Thymus (tissue), 11 donors: Measurements from ENCODE around the gene UNC45B. TPM values are rescaled to one million over a fixed set of nuclear protein-coding genes. Genes with fewer than 3 reads are reported as not detected.

Source experiments
- DNase-seq, 9 donors: peaks; one replicate each; pipeline ENCODE4 v3.0.0-alpha.2; 2013; ENCODE audit warnings: low spot score in 9 of 9, low read depth in 6 of 9, missing footprints in 1 of 9
- H3K27ac ChIP-seq, 2 donors: one replicate each; pipeline ENCODE4 v1.5.1; 2013; ENCODE audit warnings: control low read depth in 1 of 2, low read depth in 1 of 2, low read length in 1 of 2, mild to moderate bottlenecking in 1 of 2, moderate library complexity in 1 of 2
- H3K27me3 ChIP-seq, 2 donors: one replicate each; pipeline ENCODE4 v1.5.1; 2013; ENCODE audit warnings: low read length in 1 of 2; ENCODE audit not compliant: control insufficient read depth in 2 of 2, insufficient read depth in 1 of 2
- H3K36me3 ChIP-seq, 2 donors: one replicate each; pipeline ENCODE4 v1.5.1; 2013; ENCODE audit warnings: low read length in 1 of 2, mild to moderate bottlenecking in 1 of 2, moderate library complexity in 1 of 2; ENCODE audit not compliant: control insufficient read depth in 2 of 2, insufficient read depth in 2 of 2
- H3K4me1 ChIP-seq, 2 donors: one replicate each; pipeline ENCODE4 v1.5.1; 2013; ENCODE audit warnings: low read length in 2 of 2; ENCODE audit not compliant: control insufficient read depth in 2 of 2, insufficient read depth in 2 of 2
- H3K4me3 ChIP-seq, 2 donors: one replicate each; pipeline ENCODE4 v1.5.1; 2013; ENCODE audit warnings: low read length in 2 of 2, control low read depth in 1 of 2, mild to moderate bottlenecking in 1 of 2
- H3K9me3 ChIP-seq, 2 donors: one replicate each; pipeline ENCODE4 v1.5.1; 2013; ENCODE audit warnings: low read length in 1 of 2, mild to moderate bottlenecking in 1 of 2; ENCODE audit not compliant: control insufficient read depth in 2 of 2, insufficient read depth in 1 of 2
- WGBS: extraction: QIAGEN DNeasy Blood & Tissue Kit; methylation state at CpG from one replicate; pipeline ENCODE4 v1.1.7; 2013; 5-methylcytosine and 5-hydroxymethylcytosine counted together
- polyA plus RNA-seq: library from polyadenylated mRNA; stranded (reverse); fragments of 200-250 nt; gene quantifications from one replicate; pipeline ENCODE4 v1.2.3, GENCODE V29; 2013
- total RNA-seq: library from RNA; stranded (reverse); fragments of 120-200 nt; gene quantifications from one replicate; pipeline ENCODE4 v1.2.4, GENCODE V29; 2013
- donor health status: healthy.

UNC45B gene
- total and polyA plus RNA-seq, 2 donors = 0.27 to 0.76 TPM

GRCh38 chr17:35132816-35133550, 14.6 kb upstream of the UNC45B start:
- Histone ChIP-seq H3K27ac (no peak overlapping the region), H3K4me1 (no peaks in the 10 kb centered on the region), H3K36me3 (peaks cover 48 to 71% of the 10 kb centered on the region in 2 donors), H3K9me3 (no peaks in the 10 kb centered on the region), H3K4me3 (no peak overlapping the region), H3K27me3 (no peaks in the 10 kb centered on the region)
- 98% methylated on average over 22 of the region's 22 CpGs for WGBS
- DNase-seq = no peak

DNA sequence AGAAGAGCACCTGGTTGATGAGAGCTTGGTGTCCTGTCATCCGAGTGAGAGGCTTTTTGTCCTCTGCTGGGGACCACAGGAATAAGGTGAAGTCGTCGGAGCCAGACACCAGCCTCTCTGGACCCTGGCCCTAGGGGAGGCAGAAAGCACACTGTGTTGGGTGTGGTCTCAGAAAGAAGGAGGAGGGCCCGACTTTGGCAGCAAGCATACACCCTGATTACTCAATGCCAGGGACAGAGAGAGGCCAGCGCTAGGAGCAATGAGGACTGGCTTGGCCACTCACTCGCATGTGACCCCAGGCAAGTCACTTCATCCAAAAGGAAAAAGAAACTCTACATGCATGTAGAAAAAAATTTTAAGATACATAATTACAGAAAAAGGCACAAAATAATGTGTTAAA, 12.3 kb upstream of the UNC45B start:
- no peak overlapping the region for H3K4me3 ChIP-seq
- WGBS = 96% methylated on average over 6 of the region's 6 CpGs
- no peak for DNase-seq
- no peaks in the 10 kb centered on the region for H3K27me3 ChIP-seq
- H3K27ac ChIP-seq = no peak overlapping the region
- peaks cover 57 to 81% of the 10 kb centered on the region in 2 donors for H3K36me3 ChIP-seq
- no peaks in the 10 kb centered on the region for H3K9me3 ChIP-seq
- no peaks in the 10 kb centered on the region for H3K4me1 ChIP-seq

DNA sequence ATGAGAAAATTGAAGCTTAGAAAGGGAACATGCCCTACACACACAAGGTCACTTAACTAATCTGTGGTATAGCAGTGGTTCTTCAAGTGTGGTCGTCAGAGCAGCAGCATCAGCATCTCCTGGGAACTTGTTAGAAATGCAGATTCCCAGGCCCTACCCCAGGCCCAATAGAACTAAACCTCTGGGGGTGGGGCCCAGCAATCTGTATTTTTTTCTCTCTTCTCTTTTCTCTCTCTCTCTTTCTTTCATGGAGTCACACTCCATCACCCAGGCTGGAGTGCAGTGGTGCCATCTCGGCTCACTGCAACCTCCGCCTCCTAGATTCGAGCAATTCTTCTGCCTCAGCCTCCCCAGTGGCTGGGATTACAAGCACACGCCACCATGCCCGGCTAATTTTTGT, 9.4 kb upstream of the UNC45B start:
- Histone ChIP-seq H3K9me3 (no peaks in the 10 kb centered on the region), H3K4me1 (peaks cover 2 to 7% of the 10 kb centered on the region in 2 donors), H3K27me3 (no peaks in the 10 kb centered on the region), H3K36me3 (peaks cover 33 to 58% of the 10 kb centered on the region in 2 donors), H3K4me3 (no peak overlapping the region), H3K27ac (no peak overlapping the region)
- 98% methylated on average over 6 of the region's 6 CpGs for WGBS
- no peak for DNase-seq

DNA sequence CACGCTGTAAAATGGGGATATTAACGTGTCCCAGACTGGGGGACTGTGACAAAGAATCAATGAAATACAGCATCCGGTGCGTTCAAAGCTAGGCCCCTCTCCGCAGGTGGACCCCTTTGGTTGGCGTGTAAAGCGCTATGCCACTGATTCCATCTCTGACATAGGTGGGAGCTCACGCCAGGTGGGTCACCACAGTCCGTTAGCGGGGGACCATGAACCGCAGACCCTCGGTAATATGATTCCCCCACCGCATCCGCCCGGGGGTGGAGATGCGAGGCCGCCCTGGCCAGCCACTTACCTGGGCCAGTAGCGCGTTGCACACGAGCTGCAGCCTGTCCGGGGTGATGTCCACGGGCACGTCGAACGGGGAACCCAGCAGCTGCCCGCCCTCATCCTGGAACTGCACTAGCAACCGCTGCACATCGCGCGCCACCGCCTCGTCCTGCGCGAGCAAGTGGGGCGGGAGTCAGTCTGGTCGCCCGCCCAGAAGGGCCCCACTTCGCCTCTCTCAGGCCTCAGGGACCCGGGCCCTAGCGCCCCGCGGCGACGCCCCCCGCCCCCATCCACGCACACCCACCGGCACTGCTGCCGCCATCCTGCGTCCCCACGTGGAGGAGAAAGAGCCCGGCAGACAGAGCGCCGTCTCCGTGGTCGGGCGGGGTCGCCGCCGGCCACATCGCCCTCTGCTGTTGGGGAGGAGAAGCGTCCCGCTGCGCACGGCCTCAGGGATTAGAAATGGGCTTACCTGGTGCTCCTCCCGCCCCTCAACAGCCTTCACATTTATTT, 5.7 kb upstream of the UNC45B start, which contains the start of gene NLE1:
NLE1 (minus strand) TSS at position 623 of the 786 bp plus-strand sequence; CDS start at position 595, 28 bp downstream.
- Histone ChIP-seq H3K4me1 (peaks cover 2 to 7% of the 10 kb centered on the region in 2 donors), H3K4me3 (peak within 1 kb of the TSS; percentile 84 to 88), H3K36me3 (peaks cover 15 to 24% of the 10 kb centered on the region in 2 donors), H3K27ac (peak within 1 kb of the TSS in 1 of 2 donors; percentile 52), H3K27me3 (no peaks in the 10 kb centered on the region), H3K9me3 (no peaks in the 10 kb centered on the region)
- DNase-seq = peak; percentile 44 to 88 (median 75)
- under 1% methylated on average over 65 of the region's 65 CpGs for WGBS

DNA sequence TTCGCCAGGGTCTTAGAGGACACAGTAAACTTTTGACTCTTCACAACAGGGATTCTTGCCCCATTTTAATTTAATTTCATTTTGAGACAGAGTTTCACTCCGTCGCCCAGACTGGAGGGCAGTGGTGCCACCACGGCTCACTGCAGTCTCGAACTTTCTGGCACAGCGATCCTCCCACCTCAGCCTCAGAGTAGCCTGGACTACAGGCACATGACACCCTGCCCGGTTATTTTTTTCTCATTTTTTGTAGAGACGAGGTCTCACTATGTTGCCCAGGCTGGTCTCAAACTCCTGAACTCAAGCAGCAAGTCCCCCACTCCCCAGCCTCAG, 5.2 kb upstream of the UNC45B start:
- 77% methylated on average over 8 of the region's 8 CpGs for WGBS
- peaks cover 10 to 19% of the 10 kb centered on the region in 2 donors for H3K36me3 ChIP-seq
- no peaks in the 10 kb centered on the region for H3K27me3 ChIP-seq
- H3K4me1 ChIP-seq = peaks cover 2 to 7% of the 10 kb centered on the region in 2 donors
- no peaks in the 10 kb centered on the region for H3K9me3 ChIP-seq
- DNase-seq = no peak
- H3K27ac ChIP-seq = no peak overlapping the region
- peak overlapping the region; percentile 84 to 88 for H3K4me3 ChIP-seq

DNA sequence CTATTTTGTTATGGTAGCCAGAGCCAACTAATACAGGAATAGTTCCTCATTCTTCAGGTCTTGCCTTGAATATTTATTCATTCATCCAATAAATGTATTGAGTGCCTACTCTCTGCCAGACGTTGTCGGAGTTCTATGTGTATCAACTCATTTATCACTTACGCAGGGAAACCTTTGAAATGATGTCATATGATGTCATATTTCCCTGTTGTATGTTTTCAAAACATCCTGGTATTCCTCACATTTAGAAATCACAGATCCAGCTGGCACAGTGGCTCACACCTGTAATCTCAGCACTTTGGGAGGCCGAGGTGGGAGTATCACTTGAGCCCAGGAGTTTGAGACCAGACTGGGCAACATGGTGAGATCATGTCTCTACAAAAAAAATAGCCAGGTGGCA, 2.8 kb upstream of the UNC45B start:
- WGBS = 96% methylated on average over 4 of the region's 4 CpGs
- H3K36me3 ChIP-seq = peaks cover 0 to 2% of the 10 kb centered on the region in 2 donors
- H3K4me3 ChIP-seq = no peak overlapping the region
- no peak for DNase-seq
- peaks cover 2 to 7% of the 10 kb centered on the region in 2 donors for H3K4me1 ChIP-seq
- H3K9me3 ChIP-seq = no peaks in the 10 kb centered on the region
- no peak overlapping the region for H3K27ac ChIP-seq
- peaks cover 0 to 6% of the 10 kb centered on the region in 2 donors for H3K27me3 ChIP-seq

GRCh38 chr17:35146214-35146833, 1.3 kb upstream of the UNC45B start:
- WGBS = 95% methylated on average over 4 of the region's 4 CpGs

GRCh38 chr17:35148144-35148543, 527 bp downstream of the UNC45B start:
- 92% methylated on average over 9 of the region's 9 CpGs for WGBS
- Histone ChIP-seq H3K27me3 (peaks cover 0 to 6% of the 10 kb centered on the region in 2 donors), H3K4me3 (no peak overlapping the region), H3K9me3 (no peaks in the 10 kb centered on the region), H3K27ac (no peak overlapping the region), H3K4me1 (no peaks in the 10 kb centered on the region), H3K36me3 (no peaks in the 10 kb centered on the region)
- DNase-seq = no peak

More at GRCh38 chr17:35146214-35146833, 1.3 kb upstream of the UNC45B start:
- DNase-seq = no peak
- H3K4me3 ChIP-seq = no peak overlapping the region
- H3K36me3 ChIP-seq = no peaks in the 10 kb centered on the region
- peaks cover 0 to 6% of the 10 kb centered on the region in 2 donors for H3K27me3 ChIP-seq
- no peaks in the 10 kb centered on the region for H3K9me3 ChIP-seq
- H3K4me1 ChIP-seq = peaks cover 0 to 3% of the 10 kb centered on the region in 2 donors
- no peak overlapping the region for H3K27ac ChIP-seq

- WGBS = 97% methylated on average over 11 of the region's 11 CpGs
- no peak for DNase-seq
Observed at GRCh38 chr17:35149941-35150340, 2.3 kb downstream of the UNC45B start.

More at GRCh38 chr17:35149941-35150340, 2.3 kb downstream of the UNC45B start:
- Histone ChIP-seq H3K36me3 (no peaks in the 10 kb centered on the region), H3K4me3 (no peak overlapping the region), H3K27me3 (peaks cover 0 to 6% of the 10 kb centered on the region in 2 donors), H3K27ac (no peak overlapping the region), H3K9me3 (no peaks in the 10 kb centered on the region), H3K4me1 (no peaks in the 10 kb centered on the region)
